NCI-H2107 treated with DMSO at 0.1 percent for 48 hours (cell line): ENCODE measurements around the gene VPS13C.
"Not testable (repeated sequence)": the region's sequence is repeated elsewhere in the genome, so short reads cannot be mapped to it uniquely, and the experiment has no call there.

ENCODE experiments used
- DNase-seq: peaks from one replicate; lab custom pipeline; 2025; ENCODE audit not compliant: unreplicated experiment; lab: John Stamatoyannopoulos, UW

The VPS13C gene

DNA sequence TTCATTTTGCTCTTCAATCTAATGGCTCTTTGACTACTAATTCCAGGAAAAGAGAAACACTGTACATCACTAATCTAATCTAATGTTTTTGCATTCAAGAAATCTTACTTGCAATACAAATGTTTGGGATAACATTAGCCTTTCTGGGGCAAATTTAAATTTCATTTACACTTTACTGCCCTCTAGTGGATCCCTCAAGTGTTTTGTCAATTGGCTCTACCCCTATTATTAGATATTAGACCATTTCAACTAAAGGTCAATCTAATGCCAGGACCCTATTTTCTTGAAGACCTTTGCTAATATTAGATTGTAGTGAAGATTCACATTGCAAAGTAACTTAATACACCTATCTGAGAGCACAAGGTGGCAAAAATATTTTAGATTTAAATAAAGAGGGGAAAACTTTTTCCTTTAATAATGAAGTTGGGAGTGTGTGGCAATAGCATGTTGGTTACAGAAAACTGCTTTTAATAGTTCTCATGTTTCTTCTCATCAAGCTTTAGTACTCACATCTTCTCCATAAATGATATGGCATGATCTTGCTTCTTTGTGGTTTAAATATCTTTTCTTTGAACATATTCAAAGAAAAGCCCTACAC lies 11.6 kb upstream of the VPS13C start:
- peak; percentile 32 for DNase-seq

DNA sequence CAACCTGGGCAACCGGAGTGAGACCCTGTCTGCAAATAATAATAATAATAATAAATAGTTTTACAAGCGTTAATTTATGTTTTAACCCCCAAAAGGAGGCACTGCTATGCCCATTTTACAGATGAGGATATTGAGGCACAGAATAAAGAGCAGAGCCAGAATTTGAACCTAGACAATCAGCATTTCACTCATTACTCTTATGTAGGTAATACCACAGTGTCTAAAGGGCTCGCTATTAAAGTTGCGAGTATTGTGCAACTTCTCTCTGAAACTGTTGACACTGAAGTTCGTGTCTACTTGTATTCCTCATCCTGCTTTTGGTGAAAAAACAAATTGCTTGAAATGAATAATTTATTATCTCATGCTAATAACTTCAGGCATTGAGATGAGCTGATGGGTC lies 9.3 kb upstream of the VPS13C start:
- DNase-seq: no peak

DNA sequence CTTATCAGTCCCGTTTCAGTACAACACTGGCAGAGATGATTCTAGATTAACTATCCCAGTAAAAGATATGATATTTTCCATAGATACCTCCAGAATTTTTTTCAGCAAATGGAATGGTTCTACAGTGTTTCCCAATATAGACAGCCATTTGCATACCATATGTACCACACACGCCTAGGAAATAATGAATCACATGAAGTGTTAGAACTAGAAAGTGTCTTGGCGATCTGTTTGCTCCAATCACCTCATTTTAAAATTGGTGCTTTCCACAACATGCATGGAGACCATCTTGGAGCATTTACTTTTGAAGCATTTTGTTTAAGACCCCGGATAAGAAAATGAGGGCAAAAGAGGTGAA lies 8.5 kb upstream of the VPS13C start:
- no peak for DNase-seq

DNA sequence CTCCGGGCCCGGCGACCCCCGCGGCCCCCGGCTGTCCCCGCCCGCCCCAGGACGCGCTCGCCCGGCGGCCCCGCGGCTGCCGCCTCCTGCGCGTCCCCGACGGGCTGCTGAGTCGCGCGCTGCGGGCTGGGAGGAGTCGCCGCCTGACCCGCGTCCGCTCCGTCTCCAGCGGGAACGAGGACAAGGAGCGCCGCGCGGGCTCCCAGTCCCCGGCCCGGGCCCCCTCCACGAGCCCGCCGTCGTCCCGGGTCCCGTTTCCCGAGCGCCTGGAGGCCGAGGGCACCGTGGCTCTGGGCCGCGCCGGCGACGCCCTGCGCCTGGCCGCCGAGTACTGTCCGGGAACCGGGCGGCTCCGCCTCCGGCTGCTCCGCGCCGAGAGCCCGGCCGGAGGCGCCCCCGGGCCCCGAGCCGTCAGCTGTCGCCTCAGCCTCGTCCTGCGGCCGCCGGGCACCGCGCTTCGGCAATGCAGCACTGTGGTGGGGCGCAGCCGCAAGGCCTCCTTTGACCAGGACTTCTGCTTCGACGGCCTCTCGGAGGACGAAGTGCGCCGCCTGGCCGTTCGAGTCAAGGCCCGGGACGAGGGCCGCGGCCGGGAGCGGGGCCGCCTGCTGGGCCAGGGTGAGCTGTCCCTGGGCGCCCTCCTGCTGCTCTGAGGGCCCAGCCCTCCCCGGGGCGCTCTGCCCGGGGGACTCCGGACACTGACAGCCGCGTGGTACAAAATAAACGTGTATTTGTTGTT lies 8.0 kb upstream of the VPS13C start:
- DNase-seq: no peak

DNA sequence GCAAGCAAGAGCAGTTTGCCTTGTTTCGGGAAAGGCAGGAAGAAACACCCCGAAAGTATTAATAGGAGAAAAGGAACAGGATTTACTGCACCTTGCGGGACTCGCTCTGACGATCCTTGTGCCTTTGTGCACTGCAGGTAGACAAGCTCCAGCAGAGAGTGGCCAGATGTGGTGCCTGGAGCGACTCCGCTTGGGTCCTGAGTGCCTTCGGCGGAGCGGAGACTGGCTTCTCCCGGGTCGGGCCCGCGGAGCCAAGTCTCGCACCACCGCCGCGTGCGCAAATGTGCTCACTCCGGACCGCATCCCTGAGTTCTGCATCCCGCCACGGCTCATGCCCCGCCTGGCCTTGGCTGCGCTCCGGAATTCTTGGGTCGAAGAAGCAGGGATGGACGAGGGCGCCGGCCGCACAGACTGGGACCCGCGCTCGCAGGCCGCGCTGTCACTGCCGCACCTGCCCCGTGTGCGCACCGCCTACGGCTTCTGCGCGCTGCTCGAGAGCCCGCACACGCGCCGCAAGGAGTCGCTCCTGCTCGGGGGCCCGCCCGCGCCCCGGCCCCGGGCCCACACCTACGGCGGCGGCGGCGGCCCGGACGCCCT lies 7.3 kb upstream of the VPS13C start:
- DNase-seq: no peak

DNA sequence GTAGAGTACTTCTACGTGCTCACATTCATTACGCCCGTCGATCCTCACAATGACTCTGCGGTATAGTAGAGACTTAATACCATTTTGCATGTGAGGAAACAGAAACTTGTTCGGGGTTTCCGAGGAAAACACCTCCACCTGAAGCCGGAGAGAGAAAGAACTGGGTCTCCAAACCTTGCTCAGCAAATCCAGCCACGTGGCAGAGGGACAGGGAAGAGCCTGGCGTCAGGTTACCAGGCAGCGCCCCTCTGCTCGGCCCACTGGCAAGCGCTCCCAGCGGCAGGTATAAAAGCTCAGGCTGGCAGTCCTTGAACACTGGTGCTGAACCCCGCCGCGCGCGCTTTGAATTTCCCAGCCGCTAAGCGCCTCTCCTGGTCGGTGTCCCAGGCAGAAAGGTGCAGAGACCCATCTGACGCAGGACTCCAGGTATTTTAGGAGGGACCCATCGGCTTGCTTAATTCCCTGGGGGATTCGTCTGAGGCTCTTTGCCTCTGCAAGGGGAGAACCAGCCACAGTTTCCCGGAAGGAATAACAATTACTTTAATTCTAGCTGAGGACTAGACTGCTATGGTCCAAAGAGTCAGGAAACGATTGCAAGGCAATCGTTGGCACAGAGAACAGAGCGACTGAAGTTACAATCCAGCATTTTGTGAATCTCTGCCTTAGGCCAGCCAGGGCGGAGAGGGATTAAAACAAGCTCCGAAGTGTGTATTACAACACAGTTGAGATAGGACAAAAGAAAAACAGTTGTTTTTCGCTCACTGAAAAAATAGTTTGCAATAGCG lies 6.6 kb upstream of the VPS13C start, which contains the start of gene C2CD4A:
TSS of gene C2CD4A (plus strand) at position 315 of the 785 bp plus-strand sequence. CDS start 637 bp downstream, outside the sequence.
- DNase-seq: peak; percentile 75

DNA sequence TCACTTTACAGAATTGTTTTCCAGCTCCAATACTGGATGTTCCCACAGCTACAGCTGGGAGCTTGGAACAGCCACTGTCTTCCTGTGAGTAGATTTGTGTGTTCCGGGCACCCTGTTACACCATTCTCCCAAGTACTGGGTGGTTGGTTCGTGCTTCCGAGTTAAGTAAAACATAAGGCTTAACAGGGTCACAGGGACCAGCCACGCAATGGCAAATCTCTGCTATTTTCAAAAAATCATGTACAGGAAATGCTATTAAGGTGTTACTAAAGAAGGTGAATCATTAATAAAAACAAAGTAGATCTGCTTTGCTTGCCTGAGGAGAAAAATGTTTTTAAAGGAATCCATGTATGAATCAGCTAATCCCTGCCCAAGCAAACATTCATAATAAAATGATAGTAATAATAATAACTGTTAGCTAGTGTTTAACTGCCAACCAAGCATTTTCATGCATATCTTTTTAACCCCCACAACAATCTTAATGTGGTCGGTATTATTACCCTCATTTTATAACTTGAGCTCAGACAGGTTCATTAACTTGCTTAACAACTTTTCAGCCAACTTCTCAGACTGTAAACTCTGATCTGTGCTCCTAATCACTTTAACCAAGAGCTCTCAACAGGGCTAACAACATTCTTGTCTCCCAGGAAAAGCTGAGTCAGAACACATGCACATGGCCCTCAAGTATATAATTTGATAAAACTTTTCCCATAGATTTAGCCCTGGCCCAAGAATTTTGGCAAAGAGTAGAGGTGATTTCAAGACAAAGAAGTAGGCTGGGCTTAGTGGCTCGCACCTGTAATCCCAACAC lies 3.8 kb upstream of the VPS13C start:
- DNase-seq: no peak

DNA sequence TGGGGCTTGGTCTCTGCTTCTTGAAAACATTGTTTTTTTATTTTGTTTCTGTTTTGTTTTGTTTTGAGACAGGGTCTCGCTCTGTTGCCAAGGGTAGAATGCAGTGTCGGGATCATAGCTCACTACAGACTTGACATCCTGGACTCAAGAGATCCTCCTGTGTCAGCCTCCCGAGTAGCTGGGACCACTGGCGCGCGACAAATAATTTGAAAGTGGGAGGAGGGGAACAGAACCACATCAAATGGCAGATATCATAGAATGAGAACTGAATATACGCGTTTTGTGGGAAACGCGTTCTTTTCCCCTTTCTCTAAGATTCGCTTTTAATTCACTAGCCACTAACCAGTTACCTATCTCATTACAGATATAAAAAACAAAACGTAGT lies 641 bp upstream of the VPS13C start:
- DNase-seq: no peak

DNA sequence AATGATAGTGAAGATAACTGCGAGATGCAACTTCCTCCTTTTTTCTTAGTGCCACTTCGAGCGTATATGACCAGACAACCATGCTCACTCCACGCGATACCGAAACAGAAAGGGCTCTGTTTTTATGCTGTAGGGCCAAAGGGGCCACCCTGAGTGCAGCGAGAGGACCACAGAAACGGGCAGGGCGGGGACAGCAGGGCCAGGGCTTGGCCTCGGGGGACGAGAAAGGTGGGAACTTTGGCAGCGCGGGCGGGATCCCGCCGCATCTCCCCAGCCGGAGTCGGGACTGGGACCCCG lies 483 bp downstream of the VPS13C start:
- peak; percentile 20 for DNase-seq

DNA sequence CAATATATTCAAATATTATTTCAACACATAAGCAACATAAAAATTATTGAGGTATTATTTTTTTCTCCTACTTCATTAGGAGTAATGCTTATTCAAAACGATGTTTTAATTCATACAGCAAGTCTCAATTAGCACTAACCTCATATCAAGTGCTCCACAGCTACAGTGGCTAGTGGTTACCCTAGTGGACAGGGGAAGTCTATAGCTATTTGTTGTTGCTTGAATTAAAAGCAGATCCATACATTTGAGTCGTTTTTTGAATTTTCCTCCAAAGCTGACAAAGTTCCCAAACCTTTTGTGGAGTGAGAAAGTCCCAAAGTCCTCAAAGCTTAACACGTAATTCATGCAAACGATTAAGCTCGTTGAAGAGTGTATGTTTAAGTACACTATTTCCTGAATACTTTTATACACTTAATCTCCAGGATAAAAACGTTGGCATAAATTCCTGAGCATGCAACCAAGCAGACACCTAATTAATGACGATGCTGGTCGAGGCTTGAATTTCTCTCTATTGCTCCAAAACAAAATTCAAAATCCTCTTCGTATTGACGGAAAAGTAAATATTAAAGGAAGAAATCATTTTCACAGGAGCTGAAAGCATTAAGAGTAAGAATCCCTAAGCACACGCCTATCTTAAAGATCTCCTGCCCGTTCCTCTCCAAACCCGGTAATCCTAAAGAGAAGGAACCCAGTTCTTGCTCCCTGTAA lies 985 bp downstream of the VPS13C start:
- no peak for DNase-seq

DNA sequence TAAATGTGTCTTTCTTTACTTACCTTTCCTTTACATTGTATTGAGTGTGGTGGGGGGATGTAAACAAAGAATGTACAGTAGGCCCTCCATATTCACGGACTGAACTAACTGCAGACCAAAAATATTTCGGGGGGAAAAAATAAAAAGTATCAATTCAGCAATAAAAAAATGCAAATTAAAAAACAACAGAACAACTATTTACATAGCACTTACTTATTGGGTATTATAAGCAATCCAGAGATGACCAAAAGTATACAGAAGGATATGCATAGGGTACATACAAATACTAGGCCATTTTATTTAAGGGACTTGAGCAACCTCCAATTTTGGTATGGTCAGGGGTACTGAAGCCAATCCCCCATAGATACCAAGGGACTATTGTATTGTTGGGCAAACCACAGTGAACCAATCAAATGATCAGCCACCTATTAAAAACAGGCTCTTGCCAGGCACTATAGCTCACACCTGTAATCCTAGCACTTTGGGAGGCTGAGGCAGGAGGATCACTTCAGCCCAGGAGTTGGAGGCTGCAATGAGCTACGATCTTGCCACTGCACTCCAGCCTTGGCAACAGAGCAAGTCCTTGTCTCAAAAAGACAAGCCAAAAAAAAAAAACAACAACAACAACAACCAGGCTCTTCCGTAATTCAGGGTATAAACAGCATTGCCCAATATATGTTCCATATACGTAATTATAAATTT lies 1.8 kb downstream of the VPS13C start:
- no peak for DNase-seq

DNA sequence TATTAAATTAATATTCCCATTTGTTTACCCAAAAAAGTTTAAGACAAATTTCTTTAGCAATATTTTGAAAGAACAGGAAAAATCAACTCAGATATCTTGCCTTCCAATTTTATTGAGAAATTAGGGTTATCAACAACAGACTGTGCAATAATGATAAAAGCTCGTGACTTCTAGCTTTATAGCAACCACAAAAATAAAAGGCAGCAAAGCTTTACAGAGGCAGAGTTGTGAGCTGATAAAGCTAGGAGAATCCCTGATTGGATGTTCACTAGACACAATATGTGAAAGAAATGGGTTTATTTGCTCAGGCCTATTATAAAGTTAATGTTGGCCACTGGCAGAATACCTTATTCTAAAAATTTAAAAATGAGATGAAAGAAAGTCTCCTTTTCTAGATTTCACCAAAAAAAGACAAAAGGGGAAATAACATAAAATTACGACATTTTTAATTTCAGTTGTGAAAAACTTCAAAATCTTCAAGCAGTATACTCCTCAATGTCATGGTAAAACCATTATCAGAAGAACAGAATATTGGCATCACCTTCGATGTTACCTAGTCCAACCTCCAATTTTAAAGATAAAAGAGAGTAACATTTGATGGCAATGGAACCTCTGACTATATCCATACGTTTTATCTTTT lies 2.8 kb downstream of the VPS13C start:
- no peak for DNase-seq

DNA sequence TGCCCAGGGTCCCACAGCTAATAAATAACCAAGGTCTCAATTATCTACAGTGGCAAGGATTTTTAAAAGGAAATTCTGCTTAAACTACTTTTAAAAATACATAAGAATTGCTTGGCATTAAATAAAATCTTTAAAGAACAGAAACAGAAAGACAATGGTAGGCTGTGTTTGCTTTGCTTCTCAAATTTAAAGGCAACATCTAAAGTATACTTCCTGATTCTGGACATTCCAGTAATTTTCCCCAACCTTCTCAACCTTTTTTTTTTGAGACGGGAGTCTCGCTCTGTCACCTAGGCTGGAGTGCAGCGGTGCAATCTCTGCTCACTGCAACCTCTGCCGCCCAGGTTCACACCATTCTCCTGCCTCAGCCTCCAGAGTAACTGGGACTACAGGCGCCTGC lies 5.3 kb downstream of the VPS13C start:
- DNase-seq: no peak

DNA sequence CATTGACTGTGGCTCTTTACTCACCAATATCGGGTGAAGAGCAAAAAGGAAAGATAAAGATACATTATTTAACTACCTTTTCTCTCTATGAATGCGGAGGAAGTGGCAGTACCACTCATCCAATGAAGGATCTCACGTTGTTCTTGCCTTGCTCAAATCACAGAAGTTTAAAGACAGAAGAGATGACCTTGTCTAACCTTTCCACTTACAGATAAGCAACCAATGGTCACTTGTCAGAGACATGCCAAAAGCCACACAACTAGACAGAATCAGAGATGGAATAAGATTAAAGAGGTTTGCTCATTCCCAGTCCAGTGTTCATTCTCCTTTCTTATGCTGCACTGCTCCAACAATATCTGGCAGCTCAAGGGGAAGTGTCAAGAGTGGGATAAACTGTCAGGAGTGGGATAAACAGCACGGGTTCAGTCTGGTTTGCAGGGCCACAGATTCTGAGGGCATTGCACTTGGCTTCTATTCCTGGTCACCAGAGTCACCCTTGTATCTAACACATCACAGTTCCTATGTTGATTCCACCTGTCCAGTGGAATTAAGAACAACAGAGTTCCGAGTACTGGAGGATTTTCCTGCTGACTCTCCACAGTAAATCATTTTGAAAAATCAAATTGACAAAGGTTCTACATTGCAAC lies 6.7 kb downstream of the VPS13C start:
- DNase-seq: no peak

DNA sequence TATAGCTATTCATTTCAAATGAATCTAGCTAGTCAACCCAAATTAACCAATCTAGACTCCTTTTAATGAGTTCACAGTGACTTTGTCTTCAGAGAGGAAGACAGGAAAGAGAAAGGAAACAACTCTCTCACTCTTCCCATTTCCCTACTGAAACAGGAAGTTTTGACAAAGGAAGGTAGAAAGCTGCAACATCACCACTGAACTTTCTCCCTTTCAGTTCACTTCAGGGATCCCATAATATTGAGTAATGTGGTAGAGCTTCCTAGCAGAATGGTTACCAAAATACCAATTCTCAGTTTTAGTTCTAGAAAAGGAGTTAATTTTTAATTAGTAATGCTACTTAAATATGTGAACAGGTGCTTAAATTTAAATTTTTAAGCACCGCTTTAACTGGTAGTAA lies 7.5 kb downstream of the VPS13C start:
- no peak for DNase-seq

DNA sequence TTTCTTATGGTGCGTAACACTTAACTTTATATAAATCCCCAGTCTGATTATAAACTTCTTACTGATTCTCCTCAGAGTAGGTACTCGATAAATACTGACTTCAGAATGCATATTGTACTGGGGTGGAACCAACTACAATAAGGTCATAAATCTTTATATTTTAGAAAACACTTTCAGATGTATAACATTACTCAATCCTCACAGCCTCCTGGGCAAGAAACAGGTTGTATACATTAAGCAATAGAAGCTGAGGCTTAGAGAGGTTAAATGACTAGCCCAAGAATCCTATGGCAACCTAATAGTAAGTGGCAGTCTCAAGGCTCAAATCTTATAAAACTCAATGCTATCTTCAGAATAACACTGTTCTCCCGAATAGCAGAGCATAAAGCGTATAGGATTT lies 9.1 kb downstream of the VPS13C start:
- no peak for DNase-seq

DNA sequence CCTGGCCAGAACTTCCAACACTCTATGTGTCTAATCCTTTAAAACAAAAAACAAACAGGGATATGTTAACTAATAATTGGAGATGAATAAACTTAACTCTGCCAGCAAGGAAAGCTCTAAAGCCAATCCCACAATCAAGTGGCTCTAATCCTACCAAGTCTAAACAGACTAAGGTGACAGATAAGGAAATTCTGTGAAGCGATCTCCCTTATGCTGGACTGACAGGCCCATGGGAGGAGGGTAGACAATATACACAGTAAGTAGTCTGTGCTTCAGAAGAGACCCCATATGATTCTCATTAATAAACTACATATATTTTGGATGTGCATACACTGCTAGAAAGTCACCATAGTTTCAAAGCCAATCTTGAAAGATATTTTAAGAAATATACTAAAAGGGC lies 10.1 kb downstream of the VPS13C start:
- no peak for DNase-seq

DNA sequence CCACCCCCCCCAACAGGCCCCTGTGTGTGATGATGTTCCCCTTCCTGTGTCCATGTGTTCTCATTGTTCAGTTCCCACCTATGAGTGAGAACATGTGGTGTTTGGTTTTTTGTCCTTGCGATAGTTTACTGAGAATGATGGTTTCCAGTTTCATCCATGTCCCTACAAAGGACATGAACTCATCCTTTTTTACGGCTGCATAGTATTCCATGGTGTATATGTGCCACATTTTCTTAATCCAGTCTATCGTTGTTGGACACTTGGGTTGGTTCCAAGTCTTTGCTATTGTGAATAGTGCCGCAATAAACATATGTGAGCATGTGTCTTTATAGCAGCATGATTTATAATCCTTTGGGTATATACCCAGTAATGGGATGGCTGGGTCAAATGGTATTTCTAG lies 12.0 kb downstream of the VPS13C start:
- DNase-seq: not testable (repeated sequence)

DNA sequence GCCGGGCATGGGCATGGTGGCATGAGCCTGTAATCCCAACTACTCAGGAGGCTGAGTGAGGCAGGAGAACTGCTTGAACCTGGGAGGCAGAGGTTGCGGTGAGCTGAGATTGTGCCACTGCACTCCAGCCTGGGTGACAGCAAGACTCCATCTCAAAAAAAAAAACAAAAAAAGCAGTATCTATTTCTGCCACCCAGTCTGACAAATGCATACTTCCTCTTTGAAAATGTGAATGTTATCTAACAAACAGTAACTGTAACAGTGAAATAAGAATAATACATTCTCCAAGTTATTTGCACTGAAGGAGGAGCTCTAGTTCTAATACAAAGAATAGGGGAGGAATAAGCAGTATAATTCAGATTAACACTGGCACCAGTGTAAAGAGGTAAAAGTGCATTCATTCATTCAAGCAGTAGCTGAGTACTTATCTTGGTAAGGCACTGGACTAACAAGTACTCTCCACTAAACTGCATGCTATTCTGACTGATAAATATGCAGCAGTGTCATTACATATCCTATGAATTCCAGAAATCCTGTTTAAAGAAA lies 12.9 kb downstream of the VPS13C start:
- DNase-seq: no peak
